MCF 10A (cell line): Measurements from ENCODE around the gene KCTD16. TPM values are rescaled to one million over a fixed set of nuclear protein-coding genes. Genes with fewer than 3 reads are reported as not detected.

Experiments
- BruUV-seq: library from RNA; stranded (reverse); fragments of 400-500 nt; replicated peaks from 2 replicates; lab custom pipeline; 2021; lab: Mats Ljungman, UMichigan
- CTCF ChIA-PET: fragments of 300-600 bp; sonication (Branson Sonifier 250); formaldehyde crosslinking; extraction: SDS; loops from one replicate; lab custom pipeline; 2021; ENCODE audit warnings: antibody characterized with exemption, inconsistent platforms; lab: Yijun Ruan, JAX
- POLR2A ChIA-PET: fragments of 300-600, 350-650 bp; sonication (Branson Sonifier 250); formaldehyde crosslinking; extraction: SDS; loops from one replicate; lab custom pipeline; 2020; ENCODE audit warnings: antibody characterized with exemption, inconsistent platforms; lab: Yijun Ruan, JAX
- DNase-seq: peaks from one replicate; pipeline ENCODE4 v3.0.0-alpha.2; 2018; ENCODE audit not compliant: unreplicated experiment
- H3K27ac Mint-ChIP-seq: one replicate; pipeline ENCODE4 v1.8.0; 2022; ENCODE audit warnings: mild to moderate bottlenecking, low read depth, mixed read lengths; ENCODE audit not compliant: unreplicated experiment
- H3K27me3 Mint-ChIP-seq: one replicate; pipeline ENCODE4 v1.8.0; 2022; ENCODE audit warnings: mixed read lengths; ENCODE audit not compliant: insufficient read depth, unreplicated experiment
- H3K36me3 Mint-ChIP-seq: one replicate; pipeline ENCODE4 v1.8.0; 2022; ENCODE audit warnings: mild to moderate bottlenecking, moderate library complexity, mixed read lengths; ENCODE audit not compliant: insufficient read depth, unreplicated experiment
- H3K4me1 Mint-ChIP-seq: one replicate; pipeline ENCODE4 v1.8.0; 2022; ENCODE audit warnings: mixed read lengths; ENCODE audit not compliant: insufficient read depth, unreplicated experiment
- H3K4me3 Mint-ChIP-seq: one replicate; pipeline ENCODE4 v1.8.0; 2022; ENCODE audit warnings: mild to moderate bottlenecking, moderate library complexity, mixed read lengths; ENCODE audit not compliant: unreplicated experiment
- H3K9me3 Mint-ChIP-seq: one replicate; pipeline ENCODE4 v1.8.0; 2022; ENCODE audit warnings: mixed read lengths; ENCODE audit not compliant: unreplicated experiment
- intact Hi-C: fragments of 100-400 bp; cut with micrococcal nuclease; formaldehyde crosslinking; loops from 2 replicates; pipeline ENCODE4 v1.14.1; 2022
- total RNA-seq: library from RNA; stranded (reverse); gene quantifications from 2 replicates; pipeline ENCODE4 v1.2.3, GENCODE V29; 2022
- TF ChIP-seq, protein P1 (sequence below): fragments of 200-600 bp; IDR thresholded peaks from one replicate; pipeline ENCODE4 v1.8.0; 2022; ENCODE audit warnings: antibody characterized with exemption, mild to moderate bottlenecking; ENCODE audit not compliant: unreplicated experiment

Gene KCTD16
- total RNA-seq, 1 experiment from 2014 or later = 0.16 TPM

DNA sequence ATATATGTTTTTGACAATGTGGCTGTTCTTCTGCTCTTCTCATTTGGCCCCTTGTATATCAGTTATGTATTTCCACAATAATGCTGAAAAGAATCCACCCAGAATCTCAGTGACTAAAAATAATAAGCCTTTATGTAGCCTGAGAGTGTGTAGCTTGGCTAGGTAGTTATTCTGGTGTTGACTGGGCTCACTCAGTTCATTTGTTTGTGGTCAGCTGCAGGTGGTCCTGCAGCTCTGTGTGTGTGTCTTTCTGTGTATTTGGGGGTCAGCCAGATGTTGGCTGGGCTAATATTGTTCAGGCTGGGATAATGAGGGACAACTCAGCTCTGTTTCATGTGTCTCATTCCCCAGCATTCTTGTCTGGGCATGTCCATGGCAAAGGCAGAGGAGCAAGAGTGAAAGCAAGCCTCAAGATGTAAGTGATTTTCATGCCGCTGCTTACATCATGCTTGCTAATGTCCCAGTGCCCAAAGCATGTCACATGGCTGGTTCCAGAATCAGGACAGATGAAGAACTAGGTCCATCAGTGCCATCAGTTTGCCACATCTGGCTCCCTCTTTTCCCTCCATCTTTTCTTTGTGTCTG, 162.8 kb downstream of the KCTD16 start:
- no peak overlapping the region for H3K4me3 Mint-ChIP-seq
- H3K9me3 Mint-ChIP-seq = no peaks in the 10 kb centered on the region
- BruUV-seq = no TSS peak
- peak; percentile 57 for DNase-seq
- intact Hi-C loops = no loop called here
- H3K27ac Mint-ChIP-seq = peak overlapping the region; percentile 96
- H3K27me3 Mint-ChIP-seq = no peaks in the 10 kb centered on the region
- TF ChIP-seq, protein P1, sequence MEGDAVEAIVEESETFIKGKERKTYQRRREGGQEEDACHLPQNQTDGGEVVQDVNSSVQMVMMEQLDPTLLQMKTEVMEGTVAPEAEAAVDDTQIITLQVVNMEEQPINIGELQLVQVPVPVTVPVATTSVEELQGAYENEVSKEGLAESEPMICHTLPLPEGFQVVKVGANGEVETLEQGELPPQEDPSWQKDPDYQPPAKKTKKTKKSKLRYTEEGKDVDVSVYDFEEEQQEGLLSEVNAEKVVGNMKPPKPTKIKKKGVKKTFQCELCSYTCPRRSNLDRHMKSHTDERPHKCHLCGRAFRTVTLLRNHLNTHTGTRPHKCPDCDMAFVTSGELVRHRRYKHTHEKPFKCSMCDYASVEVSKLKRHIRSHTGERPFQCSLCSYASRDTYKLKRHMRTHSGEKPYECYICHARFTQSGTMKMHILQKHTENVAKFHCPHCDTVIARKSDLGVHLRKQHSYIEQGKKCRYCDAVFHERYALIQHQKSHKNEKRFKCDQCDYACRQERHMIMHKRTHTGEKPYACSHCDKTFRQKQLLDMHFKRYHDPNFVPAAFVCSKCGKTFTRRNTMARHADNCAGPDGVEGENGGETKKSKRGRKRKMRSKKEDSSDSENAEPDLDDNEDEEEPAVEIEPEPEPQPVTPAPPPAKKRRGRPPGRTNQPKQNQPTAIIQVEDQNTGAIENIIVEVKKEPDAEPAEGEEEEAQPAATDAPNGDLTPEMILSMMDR = no peak
- H3K4me1 Mint-ChIP-seq = peaks cover 11% of the 10 kb centered on the region
- no peaks in the 10 kb centered on the region for H3K36me3 Mint-ChIP-seq
- POLR2A ChIA-PET = interaction anchor here (0.6 to 1.4 kb wide), 6 partner anchors 8 to 249 kb away, joined by 3 to 8 read pairs (median 4); no protein-coding TSS in a partner anchor
- CTCF ChIA-PET = interaction anchor here (0.6 to 4.4 kb wide), 8 partner anchors 32 to 1013 kb away, joined by 3 to 21 read pairs (median 4); no protein-coding TSS in a partner anchor

DNA sequence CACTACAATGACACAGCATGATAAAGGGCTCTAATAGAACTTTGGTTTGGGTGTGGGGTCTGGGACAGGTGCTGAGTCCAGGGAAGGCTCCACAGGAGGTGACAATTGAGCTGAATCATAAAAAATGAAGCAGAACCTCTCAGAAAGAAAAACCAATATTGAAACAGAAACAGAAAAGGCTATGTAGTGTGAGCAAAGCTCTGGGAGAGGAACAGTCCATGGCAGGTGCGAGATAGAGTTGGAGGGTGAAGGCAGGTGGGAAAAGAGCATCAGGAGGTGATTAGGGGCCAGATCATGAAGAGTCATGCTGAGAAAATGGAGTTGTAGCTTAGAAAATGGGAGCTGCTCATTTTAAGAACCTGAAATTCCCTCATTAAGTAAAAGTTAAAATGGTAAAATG, 164.9 kb downstream of the KCTD16 start:
- intact Hi-C loops = no loop called here
- no TSS peak for BruUV-seq
- TF ChIP-seq, protein P1 = no peak
- no peaks in the 10 kb centered on the region for H3K27me3 Mint-ChIP-seq
- H3K4me3 Mint-ChIP-seq = no peak overlapping the region
- H3K27ac Mint-ChIP-seq = no peak overlapping the region
- peaks cover 17% of the 10 kb centered on the region for H3K4me1 Mint-ChIP-seq
- no peak for DNase-seq
- ChIA-PET CTCF (interaction anchor here (0.6 to 0.7 kb wide), 4 partner anchors 18 to 743 kb away, joined by 3 to 5 read pairs (median 3); no protein-coding TSS in a partner anchor), POLR2A (no interaction called here)
- no peaks in the 10 kb centered on the region for H3K9me3 Mint-ChIP-seq
- H3K36me3 Mint-ChIP-seq = no peaks in the 10 kb centered on the region

DNA sequence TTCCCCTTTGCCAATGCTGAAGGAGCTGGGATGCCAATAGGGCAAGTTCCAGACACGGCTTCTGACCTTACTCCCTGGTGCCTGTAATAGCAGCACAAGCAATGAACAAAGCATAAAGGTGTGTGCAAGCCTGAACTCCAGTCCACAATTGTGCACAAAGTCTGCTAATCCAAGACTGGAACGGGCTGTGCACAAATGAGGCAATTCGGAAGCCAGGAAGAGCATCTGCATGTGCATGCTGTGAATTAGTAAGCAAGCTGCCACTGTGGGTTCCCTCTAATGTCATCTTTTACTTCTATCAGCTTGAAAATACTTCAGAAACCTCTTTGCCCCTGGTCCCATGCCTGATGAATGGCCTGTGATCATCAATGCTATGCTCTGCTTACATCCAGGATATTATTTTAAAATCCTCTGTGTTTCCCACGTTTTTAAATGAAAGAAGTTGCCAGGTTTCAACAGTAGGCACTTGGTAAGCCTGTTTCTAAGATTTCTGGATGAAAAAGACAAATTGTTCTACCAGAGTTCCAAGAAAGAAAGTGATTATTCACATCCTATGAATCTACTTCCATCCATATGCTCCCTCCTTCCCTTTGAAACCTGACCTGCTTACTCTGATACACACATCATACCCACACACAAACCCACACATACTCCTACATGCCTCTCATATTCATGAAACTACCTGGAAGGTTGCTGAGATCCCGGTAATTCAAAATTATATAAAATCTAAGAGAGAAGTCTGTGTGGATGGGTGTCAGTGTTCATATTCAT, 165.7 kb downstream of the KCTD16 start:
- TF ChIP-seq, protein P1 = no peak
- Mint-ChIP-seq H3K4me1 (peaks cover 17% of the 10 kb centered on the region), H3K27ac (no peak overlapping the region), H3K27me3 (no peaks in the 10 kb centered on the region), H3K4me3 (no peak overlapping the region), H3K9me3 (no peaks in the 10 kb centered on the region), H3K36me3 (no peaks in the 10 kb centered on the region)
- ChIA-PET POLR2A (no interaction called here), CTCF (no interaction called here)
- intact Hi-C loops = no loop called here
- BruUV-seq = no TSS peak
- no peak for DNase-seq

- intact Hi-C loops = no loop called here
- POLR2A ChIA-PET = interaction anchor here (0.6 kb wide), 1 partner anchor 18 kb away, joined by 3 read pairs; no protein-coding TSS in a partner anchor
These were observed 181.7 kb downstream of the KCTD16 start for GRCh38 chr5:144352330-144352729.

More at GRCh38 chr5:144352330-144352729, 181.7 kb downstream of the KCTD16 start:
- Mint-ChIP-seq H3K27me3 (no peaks in the 10 kb centered on the region), H3K27ac (no peak overlapping the region), H3K4me3 (no peak overlapping the region), H3K9me3 (no peaks in the 10 kb centered on the region), H3K4me1 (no peaks in the 10 kb centered on the region), H3K36me3 (no peaks in the 10 kb centered on the region)
- CTCF ChIA-PET = no interaction called here
- TF ChIP-seq, protein P1 = no peak
- DNase-seq = no peak
- BruUV-seq = no TSS peak
